AG04450 (cell line): ENCODE results near the gene BECN2. TPM values are rescaled to one million over a fixed set of nuclear protein-coding genes. Genes with fewer than 3 reads are reported as not detected.

Experiments used
- CTCF ChIA-PET: fragments of 300-600, 350-600 bp; formaldehyde crosslinking; extraction: SDS; loops from one replicate; lab custom pipeline; 2022; ENCODE audit warnings: antibody characterized with exemption, inconsistent platforms; lab: Charles Lee
- POLR2A ChIA-PET: fragments of 350-600 bp; formaldehyde crosslinking; extraction: SDS; loops from one replicate; lab custom pipeline; 2021; ENCODE audit warnings: antibody characterized with exemption, inconsistent platforms; lab: Yijun Ruan, JAX
- DNase-seq: peaks from one replicate; pipeline ENCODE4 v3.0.0-alpha.2; 2011; ENCODE audit warnings: low read depth, low spot score
- H3K27ac ChIP-seq: one replicate; pipeline ENCODE4 v1.5.1; 2012; ENCODE audit warnings: low read depth, low read length, control low read depth
- H3K27me3 ChIP-seq: one replicate; pipeline ENCODE4 v1.6.0; 2012; ENCODE audit warnings: low read length; ENCODE audit not compliant: control insufficient read depth, insufficient read depth
- H3K4me3 ChIP-seq: 2 replicates; pipeline ENCODE4 v1.5.1; 2011; ENCODE audit warnings: mild to moderate bottlenecking, low read depth, low read length, control low read depth
- H3K9me3 ChIP-seq: 2 replicates; pipeline ENCODE4 v1.5.1; 2012; ENCODE audit warnings: low read length; ENCODE audit not compliant: control insufficient read depth, insufficient read depth
- CTCF ChIP-seq: IDR thresholded peaks from 2 replicates; pipeline ENCODE4 v1.5.1; 2011; ENCODE audit warnings: low read depth, low read length, control low read depth, inconsistent platforms
- polyA plus RNA-seq: library from polyadenylated mRNA; depleted of rRNA; stranded (reverse); fragments of >200 nt; gene quantifications from 2 replicates; pipeline ENCODE4 v1.2.3, GENCODE V29; 2011

BECN2 gene
- polyA plus RNA-seq, 1 experiment: not detected

GRCh38 chr1:241924080-241924808 lies 33.3 kb upstream of the BECN2 start:
- no peak for TF ChIP-seq CTCF
- Histone ChIP-seq H3K4me3 (no peak overlapping the region), H3K27ac (no peak overlapping the region), H3K27me3 (no peaks in the 10 kb centered on the region), H3K9me3 (no peaks in the 10 kb centered on the region)
- ChIA-PET POLR2A (no interaction called here), CTCF (interaction anchor here (0.6 kb wide), 1 partner anchor 1251 kb away, joined by 6 read pairs; no protein-coding TSS in a partner anchor)
- DNase-seq: no peak

GRCh38 chr1:241926141-241926540 lies 31.4 kb upstream of the BECN2 start:
- Histone ChIP-seq H3K27me3 (no peaks in the 10 kb centered on the region), H3K27ac (no peak overlapping the region), H3K4me3 (no peak overlapping the region), H3K9me3 (no peaks in the 10 kb centered on the region)
- POLR2A ChIA-PET: no interaction called here
- CTCF ChIA-PET: no interaction called here
- no peak for TF ChIP-seq CTCF
- no peak for DNase-seq

GRCh38 chr1:241927321-241927720 lies 30.2 kb upstream of the BECN2 start:
- no peaks in the 10 kb centered on the region for H3K9me3 ChIP-seq
- POLR2A ChIA-PET: interaction anchor here (0.7 kb wide), 1 partner anchor 76 kb away, joined by 4 read pairs; no protein-coding TSS in a partner anchor
- no peak overlapping the region for H3K4me3 ChIP-seq
- CTCF ChIA-PET: no interaction called here
- H3K27ac ChIP-seq: no peak overlapping the region
- TF ChIP-seq CTCF: no peak
- H3K27me3 ChIP-seq: no peaks in the 10 kb centered on the region
- no peak for DNase-seq

GRCh38 chr1:241932845-241933244 lies 24.7 kb upstream of the BECN2 start:
- TF ChIP-seq CTCF: no peak
- POLR2A ChIA-PET: interaction anchor here (0.7 kb wide), 1 partner anchor 46 kb away, joined by 4 read pairs; no protein-coding TSS in a partner anchor
- CTCF ChIA-PET: interaction anchor here (0.9 kb wide), 1 partner anchor 37 kb away, joined by 3 read pairs; no protein-coding TSS in a partner anchor

GRCh38 chr1:241934201-241934848 lies 23.2 kb upstream of the BECN2 start:
- no peaks in the 10 kb centered on the region for H3K27me3 ChIP-seq
- POLR2A ChIA-PET: no interaction called here
- no peak for DNase-seq
- CTCF ChIA-PET: interaction anchor here (0.6 kb wide), 1 partner anchor 14 kb away, joined by 5 read pairs; no protein-coding TSS in a partner anchor
- no peak overlapping the region for H3K4me3 ChIP-seq
- no peak for TF ChIP-seq CTCF
- H3K9me3 ChIP-seq: no peaks in the 10 kb centered on the region; the same call in 1 of the 2 replicates
- H3K27ac ChIP-seq: no peak overlapping the region

More at GRCh38 chr1:241932845-241933244, 24.7 kb upstream of the BECN2 start:
- Histone ChIP-seq H3K27ac (no peak overlapping the region), H3K9me3 (no peaks in the 10 kb centered on the region; the same call in 1 of the 2 replicates), H3K27me3 (no peaks in the 10 kb centered on the region), H3K4me3 (no peak overlapping the region)
- DNase-seq: no peak
